GM19372 (cell line): ENCODE measurements around the gene OR56A4.

Source experiments
- ATAC-seq: cut with Tn5 transposase; IDR thresholded peaks from one replicate; pipeline ENCODE4 v1.9.1; 2021; ENCODE audit warnings: mild to moderate bottlenecking, low read depth, moderate library complexity; ENCODE audit not compliant: unreplicated experiment

OR56A4 gene

DNA sequence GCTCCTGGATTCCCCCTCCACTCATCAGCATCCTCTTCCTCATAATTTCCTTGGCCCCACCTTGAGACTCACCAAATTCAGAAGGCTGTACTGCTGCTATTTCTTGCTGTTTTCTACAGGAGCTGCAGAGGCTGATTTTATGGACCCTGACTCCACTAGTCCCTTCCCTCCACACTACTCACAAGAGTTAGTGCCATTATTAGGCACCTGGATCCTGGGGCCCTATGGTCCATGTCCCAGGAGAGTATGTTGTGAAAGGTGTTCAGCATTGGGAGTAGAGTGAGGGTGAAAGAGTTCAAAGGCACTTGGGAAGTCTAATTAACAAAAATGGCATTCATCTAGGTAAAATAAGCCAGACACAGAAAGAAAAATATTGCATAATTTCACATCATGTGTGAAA is at the start of gene OR56A4:
Gene OR56A4, minus strand, starts transcription at position 101 of the 400 bp plus-strand sequence. CDS start 3,954 bp downstream, outside the sequence.
- ATAC-seq = no peak

- ATAC-seq = no peak
Observed at GRCh38 chr11:6055569-6055968, 48.8 kb upstream of the OR56A4 start.

GRCh38 chr11:6052374-6052773 is 45.6 kb upstream of the OR56A4 start:
- ATAC-seq = no peak

DNA sequence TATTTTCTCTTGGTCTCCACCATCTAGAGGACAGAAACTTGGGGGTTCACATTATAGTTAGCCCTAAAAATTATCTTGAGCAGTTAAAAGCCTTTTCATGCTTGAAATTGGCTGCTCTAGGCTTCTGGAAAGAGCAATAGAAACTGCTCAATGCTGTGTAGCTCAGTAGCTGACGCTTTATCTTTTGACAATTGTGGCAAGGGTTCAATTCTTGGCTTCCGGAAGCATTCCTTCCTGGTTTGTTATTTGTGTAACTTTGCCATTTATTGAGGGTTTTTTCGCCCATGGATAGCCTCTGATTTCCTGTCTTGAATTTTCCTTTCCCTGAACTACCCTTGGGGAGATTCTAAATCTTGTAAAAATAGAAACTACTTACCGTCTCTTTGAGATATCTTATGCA is 34.1 kb upstream of the OR56A4 start:
- no peak for ATAC-seq

DNA sequence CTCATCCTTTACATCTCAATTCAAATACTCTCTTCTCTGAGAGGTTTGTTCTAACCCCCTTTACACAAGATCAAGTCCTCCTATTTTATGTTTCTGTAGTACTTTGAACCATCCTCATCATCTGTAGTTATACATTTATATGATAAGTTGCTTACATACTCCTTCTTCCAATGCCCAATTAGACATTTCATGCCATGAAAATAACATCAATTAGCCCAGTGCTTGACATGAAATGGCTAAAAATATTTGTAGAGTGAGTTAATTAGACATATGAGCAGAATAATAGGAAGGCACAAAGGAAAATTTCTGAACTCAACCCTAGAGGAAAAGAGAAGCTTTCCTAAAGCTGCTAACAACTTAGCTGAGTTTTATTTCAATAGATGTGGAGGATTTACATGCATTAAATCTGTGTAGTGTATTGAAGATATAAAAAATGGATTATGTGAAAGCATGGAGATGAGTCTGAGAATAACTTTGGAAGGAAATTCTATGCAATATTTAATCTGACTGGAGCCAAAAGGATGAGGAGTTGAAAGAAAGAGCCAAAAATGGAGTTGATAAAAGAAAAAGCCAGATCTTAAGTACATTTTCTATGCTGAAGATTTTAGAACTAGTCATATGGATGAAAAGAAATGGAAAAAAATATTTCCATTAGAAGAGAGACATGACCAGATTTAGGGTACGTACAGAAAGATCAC is 24.1 kb upstream of the OR56A4 start, which contains the start of gene OR56A1:
Gene OR56A1, minus strand, starts transcription at position 51 of the 698 bp plus-strand sequence. CDS start 3,066 bp downstream, outside the sequence.
- no peak for ATAC-seq

DNA sequence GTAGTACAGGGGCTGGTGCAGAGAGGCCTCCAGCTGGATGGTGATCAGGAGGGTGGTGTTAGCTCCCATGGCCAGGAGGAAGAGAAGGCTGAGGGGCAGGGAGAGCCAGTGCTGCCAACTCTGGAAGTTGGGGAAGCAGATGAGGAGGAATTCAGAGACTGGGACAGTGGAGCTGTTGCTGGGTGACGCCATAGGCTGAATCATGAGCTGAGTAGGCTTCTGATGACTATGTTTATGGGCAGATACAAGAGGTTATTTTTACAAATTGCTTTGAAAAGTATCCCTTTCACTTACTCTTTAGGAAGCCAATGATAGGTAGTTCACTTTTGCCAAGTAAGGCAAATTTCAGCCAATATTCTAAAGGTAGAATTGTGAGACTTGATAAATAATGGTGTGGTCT is 20.8 kb upstream of the OR56A4 start:
- no peak for ATAC-seq

DNA sequence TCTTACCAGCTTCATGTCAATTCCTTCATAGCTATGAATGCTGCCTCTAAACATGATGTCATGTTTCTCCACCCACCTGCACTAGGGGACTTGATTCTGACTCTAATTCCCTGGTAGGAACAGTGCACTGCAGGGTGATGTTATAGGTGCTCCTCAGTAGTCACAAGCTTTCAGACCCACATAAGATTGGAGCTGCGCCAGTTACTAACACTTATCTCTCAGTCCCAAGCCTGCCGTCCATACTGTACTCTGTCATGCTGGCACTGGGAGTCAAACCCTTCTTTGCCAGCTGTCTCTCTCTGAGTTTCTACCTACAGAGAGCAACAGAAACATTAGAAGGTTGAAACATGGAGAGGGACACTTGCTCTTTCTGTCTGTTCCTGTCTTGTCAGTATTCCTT is 18.3 kb upstream of the OR56A4 start:
- no peak for ATAC-seq

DNA sequence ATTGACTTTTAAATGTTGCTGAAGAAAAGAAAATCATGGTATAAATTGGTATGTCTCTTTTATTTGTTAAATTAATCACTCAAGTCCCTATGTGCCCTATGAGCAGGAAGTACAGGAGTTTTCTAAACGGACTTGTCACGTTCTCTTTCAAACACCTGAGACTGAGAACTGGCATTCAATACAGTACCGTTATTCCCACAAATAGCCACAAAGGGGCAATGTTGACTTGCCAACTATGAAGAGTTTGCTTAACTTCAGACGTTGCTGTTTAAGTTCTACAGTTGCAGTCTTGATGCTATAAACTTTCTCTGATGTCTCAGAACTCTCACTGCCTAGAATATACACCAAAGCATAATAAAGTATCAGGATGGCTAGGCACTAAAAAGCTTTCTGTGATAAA is 16.2 kb upstream of the OR56A4 start:
- ATAC-seq = no peak

- ATAC-seq = no peak
Observed at GRCh38 chr11:6013042-6013441, 6.3 kb upstream of the OR56A4 start.

- no peak for ATAC-seq
Observed at GRCh38 chr11:6012035-6012668, 5.4 kb upstream of the OR56A4 start.

DNA sequence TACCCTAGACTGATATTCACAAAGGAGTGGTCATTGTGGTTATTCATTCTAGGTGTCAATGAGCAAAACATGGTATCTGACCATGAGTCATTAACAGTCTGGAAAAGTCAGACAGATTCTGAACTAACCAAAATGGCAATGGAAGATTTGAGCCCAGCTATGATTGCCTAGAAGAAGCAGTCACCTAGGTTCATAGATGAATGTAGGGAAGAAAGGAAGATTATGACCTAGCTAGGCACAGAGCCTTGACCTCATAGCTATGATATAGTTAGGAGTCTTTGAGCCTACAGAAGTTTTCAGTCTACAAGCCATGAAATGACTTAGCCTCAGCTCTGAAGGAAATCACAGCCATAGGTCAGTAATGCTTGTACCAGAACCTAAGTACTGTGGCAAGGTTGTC is 351 bp downstream of the OR56A4 start:
- no peak for ATAC-seq

- no peak for ATAC-seq
Observed at GRCh38 chr11:6002202-6002699, 4.5 kb downstream of the OR56A4 start.

DNA sequence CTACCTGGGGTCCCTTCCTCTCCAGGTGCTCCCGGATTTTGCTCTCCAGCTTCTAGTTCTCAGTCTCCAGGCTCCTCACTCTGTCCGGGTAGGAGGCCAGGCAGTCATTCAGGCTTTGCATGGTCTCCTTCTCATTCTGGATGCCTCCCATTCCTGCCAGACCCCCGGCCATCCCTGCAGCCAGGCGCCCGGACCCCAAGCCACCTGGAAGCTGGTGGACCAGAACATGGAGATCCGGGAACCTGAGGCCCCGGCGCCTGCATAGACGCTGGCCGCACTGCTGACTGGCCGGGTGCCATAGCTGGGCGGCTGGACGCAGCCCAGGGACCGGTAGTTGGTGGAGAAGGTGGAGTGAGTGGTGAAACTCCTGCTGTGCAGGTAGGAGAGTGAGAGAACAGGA is 12.0 kb downstream of the OR56A4 start:
- no peak for ATAC-seq

- no peak for ATAC-seq
Observed at GRCh38 chr11:5992604-5993251, 14.0 kb downstream of the OR56A4 start.

- no peak for ATAC-seq
Observed at GRCh38 chr11:5992150-5992549, 14.6 kb downstream of the OR56A4 start.

GRCh38 chr11:5989203-5989602 is 17.5 kb downstream of the OR56A4 start:
- ATAC-seq = no peak

GRCh38 chr11:5986885-5987284 is 19.9 kb downstream of the OR56A4 start, which contains the start of gene OR52L1:
Gene OR52L1 (minus strand): TSS chr11:5986985. CDS start chr11:5986930, 55 bp downstream.
- ATAC-seq = no peak

DNA sequence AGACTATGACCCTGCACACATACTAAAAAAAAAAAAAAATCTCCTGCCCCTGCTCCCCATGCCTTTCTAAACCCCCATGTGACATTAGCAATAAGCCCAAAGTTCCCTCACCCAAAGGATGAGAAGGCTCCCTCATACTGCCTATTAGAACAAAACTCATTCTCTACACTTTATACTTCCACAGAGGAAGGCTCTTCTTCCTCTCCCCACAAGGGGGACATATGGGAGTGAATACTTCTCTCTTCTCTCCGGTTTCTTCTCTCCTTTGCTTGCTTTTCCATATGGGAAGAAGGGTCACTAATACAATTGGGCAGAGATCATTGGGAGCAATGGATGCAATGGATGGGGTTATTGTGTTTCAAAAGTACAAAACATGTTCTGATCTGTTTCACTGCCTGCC is 23.3 kb downstream of the OR56A4 start:
- no peak for ATAC-seq

- no peak for ATAC-seq
Observed at GRCh38 chr11:5973530-5973929, 33.2 kb downstream of the OR56A4 start.

GRCh38 chr11:5968394-5968793 is 38.4 kb downstream of the OR56A4 start, which contains the start of gene OR56A5:
Gene OR56A5 (minus strand): TSS chr11:5968494. CDS start chr11:5968494, 0 bp downstream.
- ATAC-seq = no peak

DNA sequence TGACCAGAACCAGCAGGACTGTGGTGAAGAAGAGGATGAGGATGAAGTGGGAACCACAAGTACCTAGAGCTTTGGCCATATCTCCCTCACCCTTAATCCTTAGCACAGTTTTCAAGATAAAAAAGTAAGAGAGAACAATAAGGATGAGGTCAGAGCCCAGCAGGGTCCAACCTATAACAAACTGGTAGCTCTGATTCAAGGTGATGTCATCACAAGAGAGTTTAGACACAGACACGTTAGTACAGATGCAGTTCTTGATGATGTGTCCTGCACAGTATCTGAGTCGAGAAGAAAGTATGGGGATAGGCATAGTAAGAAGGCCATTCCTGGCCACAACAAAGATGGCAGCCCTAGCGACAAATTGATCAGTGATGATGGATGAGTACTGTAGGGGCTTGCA is 39.0 kb downstream of the OR56A4 start:
- ATAC-seq = no peak
